Kidney (tissue), 14 donors: Measurements from ENCODE around the gene PCSK5. TPM values are rescaled to one million over a fixed set of nuclear protein-coding genes. Genes with fewer than 3 reads are reported as not detected.

Source experiments
- DNase-seq, 5 donors: peaks; one replicate each; pipeline ENCODE4 v3.0.0-alpha.2; 2013 to 2020
- FAIRE-seq: peaks from 2 replicates; lab custom pipeline; 2012; peaks lifted over from hg19 to GRCh38; lab: Jason Lieb, UNC
- H3K27ac ChIP-seq, 2 donors: one replicate each; pipeline ENCODE4 v1.7.0; 2013; ENCODE audit warnings: low read depth in 2 of 2, low read length in 2 of 2, inconsistent platforms in 1 of 2
- H3K27me3 ChIP-seq: one replicate; pipeline ENCODE4 v1.7.1; 2013; ENCODE audit warnings: low read length, inconsistent platforms; ENCODE audit not compliant: control insufficient read depth, insufficient read depth
- H3K36me3 ChIP-seq, 3 donors: one replicate each; pipeline versions ENCODE4 v1.7.0 to v1.7.1; 2013; ENCODE audit warnings: low read length in 3 of 3, control low read depth in 1 of 3, inconsistent platforms in 1 of 3; ENCODE audit not compliant: insufficient read depth in 3 of 3, control insufficient read depth in 2 of 3
- H3K4me1 ChIP-seq, 3 donors: one replicate each; pipeline versions ENCODE4 v1.7.0 to v1.7.1; 2013; ENCODE audit warnings: low read length in 3 of 3, inconsistent platforms in 1 of 3, low read depth in 1 of 3; ENCODE audit not compliant: control insufficient read depth in 2 of 3, insufficient read depth in 2 of 3
- H3K4me3 ChIP-seq, 3 donors: one replicate each; pipeline versions ENCODE4 v1.7.0 to v1.8.1; 2013; ENCODE audit warnings: low read length in 3 of 3, control low read depth in 1 of 3, inconsistent platforms in 1 of 3
- H3K9ac ChIP-seq, 3 donors: one replicate each; pipeline versions ENCODE4 v1.7.0 to v1.7.1; 2013; ENCODE audit warnings: low read length in 3 of 3, control low read depth in 1 of 3, inconsistent platforms in 1 of 3
- H3K9me3 ChIP-seq, 3 donors: one replicate each; pipeline versions ENCODE4 v1.7.0 to v1.7.1; 2013; ENCODE audit warnings: low read length in 3 of 3, control low read depth in 1 of 3, inconsistent platforms in 1 of 3; ENCODE audit not compliant: control insufficient read depth in 2 of 3, insufficient read depth in 1 of 3
- CTCF ChIP-seq: IDR thresholded peaks from 3 replicates; pipeline ENCODE4 v1.5.1; 2012; ENCODE audit warnings: mild to moderate bottlenecking, moderate library complexity, borderline replicate concordance; ENCODE audit not compliant: insufficient read depth; ENCODE audit errors: extremely low read depth
- intact Hi-C: fragments of 100-400 bp; cut with DNase I; formaldehyde crosslinking; loops from one replicate; pipeline ENCODE4 v1.11.1; 2022
- polyA plus RNA-seq: library from polyadenylated mRNA; stranded (reverse); fragments of 350-450 nt; fragmentation: Illumina TruSeq; extraction: RNeasy Lipid Tissue Mini Kit (QIAGEN cat#74804); gene quantifications from one replicate; pipeline ENCODE4 v1.2.3, GENCODE V29; 2014; ENCODE audit warnings: low read depth, low replicate concordance; ENCODE audit not compliant: insufficient read depth
- total RNA-seq: library from RNA; stranded (reverse); fragmentation: NEBNext Ultra II Directional; extraction: Animal tissue kit (Norgen Biotek cat#: 25700); gene quantifications from one replicate; pipeline ENCODE4 v1.2.1, GENCODE V29; 2021
- donor health status: control.
- donor health status: control.
- donor health status: control.
- donor health status: control.
- donor health status: control.
- donor health status: DM: yes; HTN: yes; CAD: no.
- donor health status: Normal renal cell carcinoma (clear cell type).

Gene PCSK5
- total and polyA plus RNA-seq, 2 donors from 2014 or later: 1.6 to 14.7 TPM

- Histone ChIP-seq H3K9me3 (no peaks in the 10 kb centered on the region), H3K27me3 (no peaks in the 10 kb centered on the region), H3K27ac (no peak overlapping the region), H3K36me3 (peaks cover 0 to 2% (median 0%) of the 10 kb centered on the region in 3 donors), H3K4me1 (no peaks in the 10 kb centered on the region), H3K9ac (no peak overlapping the region), H3K4me3 (no peak overlapping the region)
- FAIRE-seq (no peak), DNase-seq (no peak)
- intact Hi-C loops: no loop called here
- no peak for TF ChIP-seq CTCF
These were observed 13.4 kb downstream of the PCSK5 start for GRCh38 chr9:75903785-75904360.

GRCh38 chr9:75904364-75904763 is 13.9 kb downstream of the PCSK5 start:
- no peak for FAIRE-seq

GRCh38 chr9:75906531-75906930 is 16.1 kb downstream of the PCSK5 start:
- no peaks in the 10 kb centered on the region for H3K4me1 ChIP-seq
- H3K27ac ChIP-seq: no peak overlapping the region
- no peak overlapping the region for H3K9ac ChIP-seq
- no peaks in the 10 kb centered on the region for H3K27me3 ChIP-seq
- FAIRE-seq (no peak), DNase-seq (no peak)
- no peaks in the 10 kb centered on the region for H3K36me3 ChIP-seq
- intact Hi-C loops: no loop called here
- H3K9me3 ChIP-seq: no peaks in the 10 kb centered on the region
- no peak for TF ChIP-seq CTCF
- H3K4me3 ChIP-seq: no peak overlapping the region

More at GRCh38 chr9:75904364-75904763, 13.9 kb downstream of the PCSK5 start:
- DNase-seq: no peak
- no peaks in the 10 kb centered on the region for H3K9me3 ChIP-seq
- no peaks in the 10 kb centered on the region for H3K27me3 ChIP-seq
- H3K9ac ChIP-seq: no peak overlapping the region
- intact Hi-C loops: no loop called here
- no peak overlapping the region for H3K27ac ChIP-seq
- H3K36me3 ChIP-seq: peaks cover 0 to 2% (median 0%) of the 10 kb centered on the region in 3 donors
- no peaks in the 10 kb centered on the region for H3K4me1 ChIP-seq
- TF ChIP-seq CTCF: no peak
- no peak overlapping the region for H3K4me3 ChIP-seq

GRCh38 chr9:75907329-75907728 is 16.9 kb downstream of the PCSK5 start:
- Histone ChIP-seq H3K9ac (no peak overlapping the region), H3K36me3 (no peaks in the 10 kb centered on the region), H3K27ac (no peak overlapping the region), H3K27me3 (no peaks in the 10 kb centered on the region), H3K9me3 (no peaks in the 10 kb centered on the region), H3K4me3 (no peak overlapping the region), H3K4me1 (no peaks in the 10 kb centered on the region)
- TF ChIP-seq CTCF: no peak
- no peak for FAIRE-seq
- DNase-seq: no peak
- intact Hi-C loops: no loop called here
